GM19452 (cell line): ENCODE measurements around the gene MGAT5.

Experiments used
- ATAC-seq: cut with Tn5 transposase; IDR thresholded peaks from one replicate; pipeline ENCODE4 v1.9.1; 2021; ENCODE audit not compliant: unreplicated experiment

MGAT5 gene

DNA sequence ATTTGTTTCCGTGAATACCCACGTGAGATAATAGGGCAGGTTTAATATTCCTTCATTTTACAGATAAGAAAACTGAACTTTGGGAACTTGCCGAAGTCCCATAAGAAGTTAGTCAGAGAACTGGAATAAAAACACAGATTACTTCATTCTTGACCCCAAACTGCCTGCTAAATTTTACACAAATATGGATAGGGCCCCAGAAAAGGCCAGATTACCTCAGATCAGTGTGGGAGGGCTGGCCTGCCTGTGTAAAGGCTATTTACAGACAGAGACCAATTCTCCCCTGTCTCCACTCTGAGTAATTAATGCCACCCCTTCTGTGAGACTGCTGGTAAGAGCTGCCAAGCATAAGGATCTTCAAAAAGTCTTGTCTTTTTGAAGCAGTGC lies 139.2 kb downstream of the MGAT5 start:
- ATAC-seq = no peak

DNA sequence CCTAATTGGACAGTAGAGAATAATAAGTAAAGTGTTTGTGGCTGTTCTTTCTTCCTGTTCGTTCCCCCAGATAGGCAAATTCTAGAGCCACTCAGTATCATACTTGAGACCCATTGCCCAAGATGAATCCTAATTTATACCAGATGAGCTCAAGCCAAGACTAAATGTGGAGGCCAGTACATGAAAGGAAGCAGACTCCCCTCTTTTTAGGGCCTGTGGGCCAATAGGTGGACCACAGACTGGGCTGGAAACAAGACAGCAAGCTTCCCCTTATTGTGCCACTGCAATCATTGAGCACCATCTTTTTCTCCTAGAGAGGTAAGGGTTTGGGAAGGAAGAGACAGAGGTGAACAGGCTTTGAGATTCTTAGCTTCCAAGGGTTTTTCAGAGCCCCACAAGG lies 141.9 kb downstream of the MGAT5 start:
- no peak for ATAC-seq

DNA sequence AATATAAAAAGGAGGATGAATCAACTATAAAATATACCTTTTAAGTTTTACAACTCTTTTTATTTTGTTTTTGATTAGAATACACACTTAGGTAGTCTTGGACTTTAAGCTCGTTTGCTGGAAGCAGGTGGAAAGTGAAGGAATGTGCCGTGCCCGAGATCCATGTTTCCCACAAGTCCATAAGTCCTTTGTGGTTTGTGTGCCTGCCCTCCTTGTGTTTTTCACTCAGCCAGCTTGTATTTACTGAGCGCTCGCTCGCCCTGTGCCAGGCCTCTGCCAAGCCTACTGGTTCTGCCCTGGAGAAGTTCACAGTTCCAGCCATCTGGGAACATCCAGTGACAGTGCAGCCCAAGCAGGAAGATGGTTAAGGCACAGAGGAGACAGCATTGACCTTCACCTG lies 142.6 kb downstream of the MGAT5 start:
- no peak for ATAC-seq

DNA sequence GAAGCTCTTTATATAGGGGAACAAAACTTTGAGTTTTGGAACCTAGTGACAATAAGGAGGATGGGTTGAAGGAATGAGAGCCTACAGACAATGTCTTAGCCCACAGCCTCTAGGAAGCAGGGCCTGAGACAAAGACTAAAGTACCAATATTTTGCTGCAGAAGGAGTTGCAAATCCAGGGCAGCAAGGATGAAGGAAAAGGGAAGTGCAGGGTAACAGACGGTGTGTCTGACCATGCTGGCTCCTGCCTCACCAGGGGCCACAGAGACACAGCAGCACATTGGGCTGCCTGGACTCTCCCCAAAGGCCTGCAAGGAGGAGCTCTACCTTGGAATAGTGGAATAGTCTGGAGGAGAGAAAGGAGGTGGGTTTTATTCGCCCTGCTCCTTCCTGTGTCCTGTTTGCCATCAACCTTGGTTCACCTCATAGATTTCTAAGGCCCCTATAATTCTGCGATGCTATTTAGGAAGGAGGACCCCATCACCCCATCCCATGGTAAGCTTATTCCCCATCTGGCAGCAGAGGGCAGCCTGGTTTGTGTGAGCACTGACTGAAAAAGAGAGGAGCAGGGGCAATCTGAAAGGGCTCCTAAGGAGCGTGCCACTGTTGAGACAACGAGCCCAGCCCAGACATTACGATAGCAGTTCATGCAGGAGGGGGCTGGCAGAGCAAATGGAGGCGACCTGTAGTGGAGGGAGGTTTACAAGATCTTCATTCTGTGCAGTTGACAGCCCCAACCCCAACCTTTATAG lies 143.4 kb downstream of the MGAT5 start:
- no peak for ATAC-seq

DNA sequence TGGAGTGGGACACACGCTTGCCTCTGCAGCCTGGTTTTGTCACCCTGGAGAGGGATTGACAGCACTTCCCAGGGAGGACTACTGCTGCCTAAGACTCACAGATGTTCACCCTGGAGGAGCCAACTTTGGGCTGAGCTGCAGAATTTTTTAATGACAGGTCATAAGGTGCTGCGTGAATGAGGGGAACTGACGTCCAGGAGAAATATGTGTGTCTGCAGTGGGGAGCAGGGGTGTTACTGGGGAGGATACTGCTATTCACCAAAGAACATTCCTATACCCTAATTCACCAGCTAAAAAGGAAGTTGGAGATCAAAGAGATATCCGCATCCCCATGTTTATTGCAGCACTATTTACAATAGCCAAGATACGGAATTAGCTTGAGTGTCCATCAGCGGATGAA lies 144.4 kb downstream of the MGAT5 start:
- ATAC-seq = no peak

DNA sequence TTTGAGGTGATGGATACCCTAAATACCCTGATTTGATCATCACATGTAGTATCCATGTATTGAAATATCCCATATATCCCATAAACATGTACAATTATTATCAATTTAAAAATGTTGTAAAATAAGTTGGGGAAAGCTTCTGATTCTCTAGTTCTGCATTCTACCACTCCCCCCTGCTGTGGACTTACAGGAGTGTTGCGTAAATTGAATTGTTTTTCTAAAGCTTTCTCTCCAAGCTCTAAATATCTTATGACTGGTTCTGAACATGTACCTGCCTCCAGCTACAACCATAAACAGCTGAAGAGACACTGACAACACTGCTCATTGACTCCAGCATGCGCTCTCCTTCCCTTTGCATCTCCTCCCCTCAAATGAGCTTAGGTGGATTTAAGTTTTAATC lies 145.2 kb downstream of the MGAT5 start:
- no peak for ATAC-seq

DNA sequence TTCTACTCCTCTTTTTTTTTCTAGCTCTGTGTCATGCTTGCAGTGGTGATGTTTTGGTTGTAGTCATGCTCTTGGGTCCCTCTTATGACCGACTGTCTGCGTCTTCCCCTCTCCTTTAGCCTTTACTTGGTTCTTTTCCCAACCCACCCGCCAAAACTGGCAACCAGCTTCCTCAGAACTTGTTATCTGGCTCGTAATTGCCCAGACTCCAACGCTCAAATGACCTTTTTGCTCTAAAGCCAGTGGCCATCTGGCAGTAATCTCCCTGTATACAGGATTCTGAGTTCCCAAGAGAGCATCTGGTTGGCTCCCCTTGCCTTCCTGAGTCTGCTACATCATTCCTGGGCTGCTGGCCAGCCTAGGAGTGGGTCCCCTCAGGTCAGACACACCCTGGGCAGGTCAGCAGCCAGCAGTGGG lies 147.2 kb downstream of the MGAT5 start:
- no peak for ATAC-seq

DNA sequence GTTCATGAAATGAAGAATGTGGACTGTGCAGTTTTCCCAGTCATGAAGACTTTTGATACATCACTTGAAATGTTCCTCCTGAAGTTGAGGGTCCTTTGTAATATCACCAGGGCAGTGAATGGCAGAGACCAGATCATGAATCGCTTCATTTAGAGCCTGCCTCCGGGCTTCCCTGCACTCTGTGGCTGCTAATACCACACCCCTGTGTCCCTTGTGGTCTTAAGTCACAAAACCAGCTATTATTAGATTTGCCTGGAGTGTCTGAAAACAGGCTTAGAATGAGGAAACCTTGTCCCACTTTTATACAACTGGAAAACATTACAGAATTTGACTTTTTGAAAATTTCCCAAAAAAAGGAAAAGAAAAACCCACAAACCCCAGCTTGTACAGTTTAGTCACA lies 147.9 kb downstream of the MGAT5 start:
- ATAC-seq = no peak

DNA sequence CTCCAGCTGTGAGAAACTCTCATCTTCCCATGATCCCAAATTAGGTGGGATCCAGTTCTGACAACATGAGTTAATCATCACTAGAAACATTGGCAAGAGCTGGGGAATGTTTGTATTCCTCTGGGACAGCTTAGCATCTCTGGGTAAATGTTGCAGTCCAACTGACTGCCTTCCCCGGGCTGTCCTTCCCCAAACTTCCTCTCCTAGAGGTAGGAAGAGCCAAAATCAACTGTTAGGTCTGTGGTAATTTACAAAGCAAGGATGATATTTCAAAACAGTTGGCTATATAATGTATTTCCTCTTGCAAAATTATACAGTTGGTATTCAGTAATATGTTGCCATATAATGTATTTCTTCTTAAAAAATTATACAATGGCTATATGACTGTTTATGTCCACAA lies 148.5 kb downstream of the MGAT5 start:
- ATAC-seq = no peak

DNA sequence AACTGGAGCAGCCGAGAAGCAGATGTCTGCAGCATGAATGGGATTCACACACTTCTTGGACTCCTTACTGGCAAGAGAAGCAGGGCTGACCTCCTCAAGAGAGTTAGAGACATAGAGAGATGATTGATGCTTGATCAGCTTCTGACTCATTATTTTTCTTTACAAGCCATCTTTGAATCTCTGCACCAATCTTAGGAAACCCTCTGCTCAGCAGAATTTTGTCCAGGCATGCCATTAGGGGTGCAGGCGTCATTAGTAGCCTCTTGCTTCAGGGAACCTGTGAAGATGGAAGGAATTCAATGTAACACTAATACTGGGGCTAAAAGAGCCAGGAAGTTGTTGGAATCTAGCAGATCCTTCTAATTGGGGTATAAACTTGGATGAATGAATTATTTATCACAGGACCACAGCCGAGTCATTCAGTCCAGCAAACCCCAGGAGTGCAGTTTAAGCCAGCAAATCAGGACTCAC lies 151.8 kb downstream of the MGAT5 start:
- ATAC-seq = no peak

DNA sequence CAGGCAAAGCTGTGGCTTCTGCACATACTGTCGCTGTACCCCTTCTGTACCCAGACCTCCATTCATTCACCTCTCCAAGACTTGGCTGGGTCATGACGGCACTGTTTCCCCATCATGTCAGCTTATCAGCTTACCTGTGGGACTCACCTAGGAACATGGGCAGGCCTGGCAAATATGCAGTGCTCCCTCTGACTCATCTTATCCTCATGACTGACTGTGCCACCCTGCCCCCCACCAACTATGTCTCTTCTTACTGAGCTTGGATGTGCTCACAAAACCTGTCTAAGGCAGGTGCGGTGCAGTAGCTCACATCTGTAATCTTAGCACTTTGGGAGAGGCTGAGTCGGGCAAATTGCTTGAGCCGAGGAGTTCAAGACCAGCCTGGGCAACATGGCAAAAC lies 152.4 kb downstream of the MGAT5 start:
- no peak for ATAC-seq

DNA sequence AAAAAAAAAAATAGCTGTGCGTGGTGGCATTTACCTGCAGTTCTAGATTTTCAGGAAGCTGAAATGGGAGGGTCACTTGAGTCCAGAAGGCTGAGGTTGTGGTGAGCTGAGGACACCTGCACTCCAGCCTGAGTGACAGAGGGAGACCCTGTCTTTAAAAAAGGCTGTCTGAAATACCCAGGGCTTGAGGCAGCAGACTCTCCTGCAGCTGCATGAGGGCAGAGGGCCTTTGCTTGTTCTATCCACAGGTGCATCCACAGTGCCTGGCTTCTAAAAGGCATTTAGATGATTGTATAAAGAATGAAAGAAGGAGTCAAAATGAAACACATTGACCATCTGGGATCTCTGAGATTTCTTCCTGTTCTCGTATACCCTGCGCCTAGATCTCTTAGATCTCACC lies 152.9 kb downstream of the MGAT5 start:
- no peak for ATAC-seq

DNA sequence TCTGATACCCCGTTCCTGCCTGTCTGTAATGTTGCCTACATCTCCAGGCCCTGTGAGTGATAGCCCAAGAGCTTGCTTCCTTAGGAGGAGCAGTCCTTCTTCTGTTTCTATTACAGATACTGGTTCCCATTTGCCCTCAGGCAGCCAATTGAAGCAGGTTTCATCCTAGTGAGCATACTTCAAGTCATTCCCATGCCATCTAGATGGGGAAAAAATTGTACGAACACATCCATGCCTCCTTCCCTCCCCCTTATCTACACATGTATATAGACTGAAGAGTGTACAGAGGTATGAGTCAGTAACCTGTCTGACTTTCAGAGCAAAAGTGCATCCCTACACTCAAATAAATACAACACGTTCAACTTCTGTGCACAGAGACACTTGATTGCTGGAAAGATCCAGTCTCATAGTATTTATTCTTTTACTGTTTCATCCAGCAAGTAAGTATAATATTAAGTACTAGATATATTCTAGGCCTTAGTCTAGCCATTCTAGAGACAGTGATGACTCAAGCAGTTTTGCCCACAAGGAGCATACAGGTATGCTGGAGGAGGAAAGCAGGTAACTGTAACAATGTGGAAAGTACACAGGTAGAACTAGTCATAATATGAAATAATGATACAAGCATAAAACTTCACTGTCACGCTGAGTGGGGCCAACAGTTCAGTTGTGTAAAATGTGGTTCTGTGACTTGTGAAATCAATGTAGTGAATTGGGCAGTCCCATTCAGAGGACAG lies 153.4 kb downstream of the MGAT5 start:
- ATAC-seq = no peak

DNA sequence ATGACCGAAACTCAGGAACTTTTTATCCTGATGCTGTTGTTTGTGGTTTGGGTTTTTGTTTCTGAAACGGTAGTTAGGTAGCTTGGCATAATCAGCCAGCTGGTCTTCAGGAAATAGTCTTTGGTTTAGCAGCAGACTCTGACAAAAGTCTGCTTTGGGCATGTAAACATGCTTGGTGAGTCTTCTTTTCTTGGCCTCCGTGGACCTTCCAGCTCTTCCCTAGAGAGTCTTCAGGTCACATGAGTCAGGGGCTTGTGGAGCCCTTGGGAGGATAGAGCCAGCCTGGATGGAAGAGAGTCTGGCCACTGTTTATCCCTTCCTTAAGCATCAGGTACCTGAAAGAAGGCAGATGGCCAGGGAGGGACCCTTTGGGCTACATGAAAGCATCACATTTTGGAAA lies 154.5 kb downstream of the MGAT5 start:
- no peak for ATAC-seq

DNA sequence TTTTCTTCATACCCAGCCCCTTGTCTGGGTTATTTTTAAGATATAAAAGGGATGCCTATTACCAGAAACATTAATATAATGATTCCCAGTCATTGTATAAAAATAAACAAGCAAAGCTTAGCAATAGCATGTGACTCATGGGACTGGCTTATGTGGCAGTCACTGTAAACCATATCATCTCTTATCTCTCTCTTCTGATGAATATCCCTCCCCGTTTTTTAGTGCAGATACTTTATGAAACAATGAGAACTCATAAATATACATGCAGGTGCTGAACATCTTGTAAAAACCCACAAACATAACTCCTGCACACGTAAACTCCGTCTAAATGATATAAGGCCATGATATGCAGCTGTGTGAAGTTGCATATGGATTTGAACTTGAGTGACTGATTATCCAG lies 154.9 kb downstream of the MGAT5 start:
- ATAC-seq = no peak

DNA sequence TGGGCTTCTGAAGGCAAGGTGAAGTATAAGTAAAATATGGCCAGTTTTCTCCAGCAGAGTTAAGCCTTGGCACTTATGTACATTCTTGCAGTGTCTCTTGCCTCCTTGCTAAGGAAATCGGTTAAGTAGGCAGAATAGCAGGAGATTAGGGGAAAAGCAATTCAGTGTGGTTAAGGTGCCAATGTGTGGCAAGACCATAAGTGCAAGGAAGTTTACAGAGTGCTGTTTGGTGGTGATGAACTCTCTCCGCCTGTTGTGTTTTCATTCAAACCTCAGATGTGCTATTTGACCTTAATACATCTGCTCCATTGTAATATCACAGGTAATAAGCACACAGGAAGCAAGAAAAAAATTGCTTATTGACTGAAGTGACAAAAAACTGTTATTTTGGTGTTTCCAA lies 156.1 kb downstream of the MGAT5 start:
- no peak for ATAC-seq

DNA sequence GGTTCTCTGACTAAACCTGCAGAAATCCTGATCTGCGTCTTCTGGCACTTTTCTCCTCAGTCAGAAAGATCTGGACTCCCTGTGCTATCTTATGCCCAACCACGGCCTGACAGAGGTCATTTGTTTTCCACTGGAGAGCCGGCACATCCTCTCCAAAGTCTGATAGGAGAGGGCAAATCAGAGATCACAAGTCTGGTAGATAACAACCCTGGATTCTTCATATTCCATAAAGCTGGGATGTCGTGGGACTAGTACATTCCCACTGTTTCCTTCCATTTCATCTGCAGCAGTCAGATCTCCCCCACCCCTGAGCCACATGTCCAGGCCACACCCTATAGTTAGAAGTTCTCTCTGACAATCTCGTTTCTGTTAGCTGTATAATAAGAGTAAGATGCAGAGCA lies 157.0 kb downstream of the MGAT5 start:
- no peak for ATAC-seq

DNA sequence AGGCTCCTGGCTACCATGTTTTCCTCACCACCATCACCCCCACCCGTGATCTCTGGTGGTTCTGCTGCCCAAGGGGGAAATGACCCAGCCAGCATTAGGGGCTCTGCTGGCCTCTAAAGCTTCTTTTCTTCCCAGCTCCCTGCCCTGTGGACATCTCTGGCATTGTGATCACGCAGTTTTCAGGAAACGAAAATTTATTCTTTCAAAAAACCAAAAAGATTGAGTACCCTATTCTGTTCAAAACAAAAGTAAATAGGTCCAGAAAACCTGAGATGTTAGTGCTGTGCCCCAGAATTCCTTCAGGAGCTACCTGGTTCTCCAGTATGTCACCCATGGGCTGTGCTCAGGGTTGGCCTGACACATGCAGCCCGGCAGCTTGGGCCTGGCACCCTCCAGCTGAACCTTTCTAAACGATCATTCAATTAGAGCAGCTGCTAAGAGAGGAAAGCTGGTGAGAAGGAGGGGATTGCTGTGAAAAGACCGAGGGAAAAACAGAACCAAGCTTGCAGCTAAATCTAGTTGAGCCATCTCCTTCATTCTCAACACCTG lies 157.5 kb downstream of the MGAT5 start:
- no peak for ATAC-seq

DNA sequence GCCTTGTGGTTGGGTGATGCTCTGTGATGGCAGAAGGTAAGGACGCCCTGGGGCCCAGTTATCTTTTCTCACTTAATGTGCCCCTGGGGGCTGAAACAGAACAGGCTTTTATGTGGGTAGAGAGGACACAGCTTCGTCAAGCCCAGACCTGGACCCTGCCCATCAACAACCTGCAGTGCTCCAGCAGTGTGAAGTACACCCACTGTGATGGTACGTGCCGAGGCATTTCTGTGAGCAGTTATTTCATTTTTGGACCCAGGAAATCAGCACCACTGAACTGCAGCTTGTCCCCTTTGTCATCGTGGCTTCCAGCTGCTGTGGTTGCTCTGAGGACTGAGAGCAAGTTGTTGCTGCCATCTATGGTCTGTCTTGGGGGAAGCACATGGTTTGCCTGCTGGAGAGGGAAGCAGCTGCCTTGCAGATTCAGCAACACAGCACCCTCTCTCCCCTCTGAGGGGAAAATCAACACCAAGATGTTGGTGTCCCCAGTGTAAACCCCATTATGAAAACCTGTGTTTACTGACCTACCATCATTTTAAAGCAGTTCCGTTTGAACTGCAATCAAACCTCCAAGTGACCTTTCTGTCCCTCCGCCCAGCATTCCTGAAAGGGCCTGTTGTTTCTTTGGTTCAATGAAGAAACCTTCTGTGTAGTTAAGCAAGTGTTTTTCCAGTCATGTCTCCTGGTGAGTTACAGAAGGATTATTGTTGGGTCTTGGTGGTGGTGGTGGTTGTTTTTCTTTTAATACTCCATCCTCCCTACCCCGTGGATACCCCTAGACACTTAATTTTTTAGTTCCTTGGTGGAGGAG lies 158.2 kb downstream of the MGAT5 start:
- ATAC-seq = peak; percentile 97

DNA sequence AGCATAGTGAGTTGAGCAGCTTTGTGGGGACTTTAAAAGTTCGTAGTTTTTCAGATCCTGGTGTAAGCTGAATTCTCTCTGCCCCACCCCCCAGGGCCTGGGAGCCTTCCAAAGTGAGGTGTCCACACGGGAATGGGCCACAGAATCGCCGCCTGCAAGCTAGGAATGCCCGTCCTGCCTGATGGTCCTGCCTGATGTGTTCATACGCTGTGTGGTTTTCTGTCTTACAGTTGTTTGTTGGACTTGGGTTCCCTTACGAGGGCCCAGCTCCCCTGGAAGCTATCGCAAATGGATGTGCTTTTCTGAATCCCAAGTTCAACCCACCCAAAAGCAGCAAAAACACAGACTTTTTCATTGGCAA lies 158.7 kb downstream of the MGAT5 start:
- no peak for ATAC-seq

DNA sequence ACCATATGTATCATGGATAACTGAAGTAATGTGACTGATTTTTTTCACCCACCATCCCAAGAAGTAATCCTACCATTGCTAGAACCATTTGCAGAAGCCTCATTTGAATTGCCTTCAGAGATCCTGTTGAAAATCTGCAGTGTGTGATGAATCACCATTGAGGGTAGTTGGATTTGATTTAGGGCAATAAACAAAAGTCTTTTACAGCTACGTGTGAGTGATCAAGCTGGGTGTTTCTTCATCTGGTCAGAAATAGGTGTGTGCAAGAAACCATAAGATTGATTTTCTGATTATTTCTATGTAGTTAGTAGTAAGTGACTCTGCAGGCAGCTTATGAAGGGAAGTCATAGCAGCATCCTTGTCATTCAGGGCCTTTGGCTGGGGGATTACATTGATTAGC lies 159.6 kb downstream of the MGAT5 start:
- no peak for ATAC-seq

DNA sequence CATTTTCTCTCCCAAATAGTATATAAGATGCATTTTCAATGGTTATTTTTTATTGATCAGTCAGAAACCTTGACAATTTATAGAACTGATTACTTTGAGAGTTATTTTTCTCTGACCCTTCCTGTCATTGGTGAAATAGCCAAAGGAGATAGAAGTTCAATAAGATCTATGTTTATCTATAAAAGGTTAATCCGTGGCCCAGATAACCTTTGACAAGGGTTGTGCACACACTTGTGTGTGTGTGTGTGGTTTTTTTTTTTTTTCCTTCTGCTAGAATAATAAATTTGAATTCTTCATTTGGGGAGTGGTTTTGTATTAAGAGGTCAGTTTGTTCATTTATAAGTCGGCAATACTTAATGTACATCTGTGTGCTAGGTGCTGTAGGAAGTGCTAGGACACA lies 160.0 kb downstream of the MGAT5 start:
- no peak for ATAC-seq
